Retinal pigment epithelial cell (primary cell): ENCODE data around the gene L2HGDH.
"Not testable (repeated sequence)": the region's sequence is repeated elsewhere in the genome, so short reads cannot be mapped to it uniquely, and the experiment has no call there.

Source experiments
- DNase-seq: peaks from one replicate; pipeline ENCODE4 v3.0.0-alpha.2; 2010; ENCODE audit warnings: low read depth
- H3K4me3 ChIP-seq: 2 replicates; pipeline ENCODE4 v1.5.1; 2011; ENCODE audit warnings: mild to moderate bottlenecking, low read length, control low read depth, moderate library complexity
- TF ChIP-seq, protein P1 (sequence below): conservative IDR thresholded peaks from 2 replicates; pipeline ENCODE4 v1.5.1; 2011; ENCODE audit warnings: low read depth, low read length, control low read depth, inconsistent platforms

The L2HGDH gene

GRCh38 chr14:50333014-50333509 lies 21.0 kb upstream of the L2HGDH start:
- no peak overlapping the region for H3K4me3 ChIP-seq
- TF ChIP-seq, protein P1, sequence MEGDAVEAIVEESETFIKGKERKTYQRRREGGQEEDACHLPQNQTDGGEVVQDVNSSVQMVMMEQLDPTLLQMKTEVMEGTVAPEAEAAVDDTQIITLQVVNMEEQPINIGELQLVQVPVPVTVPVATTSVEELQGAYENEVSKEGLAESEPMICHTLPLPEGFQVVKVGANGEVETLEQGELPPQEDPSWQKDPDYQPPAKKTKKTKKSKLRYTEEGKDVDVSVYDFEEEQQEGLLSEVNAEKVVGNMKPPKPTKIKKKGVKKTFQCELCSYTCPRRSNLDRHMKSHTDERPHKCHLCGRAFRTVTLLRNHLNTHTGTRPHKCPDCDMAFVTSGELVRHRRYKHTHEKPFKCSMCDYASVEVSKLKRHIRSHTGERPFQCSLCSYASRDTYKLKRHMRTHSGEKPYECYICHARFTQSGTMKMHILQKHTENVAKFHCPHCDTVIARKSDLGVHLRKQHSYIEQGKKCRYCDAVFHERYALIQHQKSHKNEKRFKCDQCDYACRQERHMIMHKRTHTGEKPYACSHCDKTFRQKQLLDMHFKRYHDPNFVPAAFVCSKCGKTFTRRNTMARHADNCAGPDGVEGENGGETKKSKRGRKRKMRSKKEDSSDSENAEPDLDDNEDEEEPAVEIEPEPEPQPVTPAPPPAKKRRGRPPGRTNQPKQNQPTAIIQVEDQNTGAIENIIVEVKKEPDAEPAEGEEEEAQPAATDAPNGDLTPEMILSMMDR: no peak
- DNase-seq: no peak

DNA sequence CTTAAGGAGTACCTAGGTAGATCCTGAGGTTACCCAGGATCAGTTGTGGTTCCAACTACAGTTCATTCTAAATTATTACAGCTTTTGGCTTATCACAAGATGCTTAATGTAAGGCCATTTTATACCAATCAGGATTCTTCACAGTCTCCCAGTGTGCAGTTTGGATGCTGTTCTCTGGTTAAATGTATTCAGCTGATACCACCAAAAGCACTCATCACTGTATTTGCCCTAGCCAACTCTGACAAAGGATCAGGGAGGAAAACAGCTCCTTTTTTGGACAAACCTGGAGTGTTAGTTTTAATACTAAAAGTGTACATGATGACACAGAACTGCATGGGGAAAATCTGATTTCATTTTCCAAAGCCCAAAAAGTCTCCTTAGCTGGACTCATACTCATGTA lies 19.6 kb upstream of the L2HGDH start:
- TF ChIP-seq, protein P1: no peak
- no peak overlapping the region for H3K4me3 ChIP-seq
- DNase-seq: no peak

DNA sequence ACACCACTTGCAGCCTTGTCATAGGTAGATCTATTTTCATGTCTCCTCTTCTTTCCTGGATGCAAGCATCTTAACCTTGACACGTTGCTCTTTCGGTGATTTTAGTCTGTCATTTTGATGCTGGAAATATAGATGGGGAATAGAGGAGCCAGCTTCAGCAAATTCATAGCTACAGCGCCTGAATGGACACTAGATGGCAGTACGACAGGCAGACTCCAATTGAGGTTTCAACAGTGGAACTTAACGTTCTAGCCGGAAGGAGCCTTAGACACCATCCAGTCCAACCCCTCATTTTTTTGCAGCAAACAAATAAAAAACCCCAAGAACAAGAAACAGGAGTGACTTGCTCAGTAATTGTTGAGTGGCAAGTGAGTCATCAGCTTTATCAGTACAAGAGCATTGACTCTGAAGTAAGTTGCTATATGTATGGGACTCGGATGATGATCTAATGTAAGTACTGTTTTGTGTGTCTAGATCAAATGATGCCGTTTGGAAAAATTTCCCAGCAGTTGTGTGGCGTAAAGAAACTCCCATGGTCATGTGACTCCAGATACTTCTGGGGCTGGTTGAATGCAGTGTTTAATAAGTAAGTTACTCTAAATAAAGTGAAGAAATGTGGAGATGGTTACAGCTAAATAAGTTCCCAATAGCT lies 9.1 kb upstream of the L2HGDH start:
- DNase-seq: peak; percentile 89

GRCh38 chr14:50320283-50320682 lies 8.3 kb upstream of the L2HGDH start:
- TF ChIP-seq, protein P1: no peak
- DNase-seq: no peak
- no peak overlapping the region for H3K4me3 ChIP-seq

More for the DNA sequence above, 9.1 kb upstream of the L2HGDH start:
- peak overlapping the region; percentile 29 for H3K4me3 ChIP-seq
- TF ChIP-seq, protein P1: peak; percentile 96

GRCh38 chr14:50319721-50320120 lies 7.7 kb upstream of the L2HGDH start:
- DNase-seq: no peak
- H3K4me3 ChIP-seq: no peak overlapping the region
- TF ChIP-seq, protein P1: no peak

DNA sequence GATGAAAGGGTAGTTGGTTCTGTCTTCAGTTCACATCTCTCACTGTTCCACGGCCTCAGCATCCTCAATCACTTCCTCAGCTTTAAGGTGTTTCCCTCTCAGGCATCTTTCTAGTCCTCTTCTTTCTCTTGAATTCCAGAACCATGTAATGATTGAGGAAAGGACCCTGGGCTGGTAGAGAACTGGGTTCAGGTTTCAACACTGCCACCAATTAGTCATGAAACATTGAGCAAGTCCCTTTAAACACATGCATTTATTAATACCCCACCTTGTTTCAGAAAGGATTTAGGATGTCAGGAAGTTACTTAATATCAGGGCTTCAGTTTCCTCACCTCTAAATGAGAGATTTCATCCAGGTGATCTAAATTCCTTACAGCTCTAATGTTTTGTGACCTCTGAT lies 7.3 kb upstream of the L2HGDH start:
- H3K4me3 ChIP-seq: no peak overlapping the region
- DNase-seq: no peak
- TF ChIP-seq, protein P1: no peak

DNA sequence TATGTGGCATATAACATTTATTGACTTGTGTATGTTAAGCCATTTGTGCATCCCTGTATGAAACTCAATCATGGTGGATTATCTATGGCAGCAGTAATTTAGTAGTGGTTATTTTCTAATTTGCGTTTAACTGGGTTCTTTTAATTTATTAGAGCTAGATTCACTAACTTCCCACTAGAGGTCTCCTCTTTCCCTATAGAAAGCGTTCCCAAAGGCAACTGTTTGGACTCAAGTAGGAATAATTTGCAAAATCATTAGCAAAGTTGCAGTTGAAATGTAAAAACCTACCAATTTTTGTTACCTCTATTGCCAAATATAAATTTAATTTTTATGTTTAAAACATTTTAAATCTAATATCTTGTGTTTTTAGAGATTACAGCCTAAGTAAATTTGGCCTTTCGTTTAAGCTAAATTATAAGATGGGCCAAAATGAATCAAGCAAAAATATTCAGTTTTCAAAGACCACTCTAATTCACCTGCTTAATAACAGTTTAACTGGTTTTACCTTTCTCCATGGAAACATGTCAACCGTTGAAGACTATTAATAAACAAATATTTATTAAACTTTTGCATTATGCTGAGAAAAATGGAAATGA lies 6.1 kb upstream of the L2HGDH start:
- TF ChIP-seq, protein P1: peak; percentile 79
- H3K4me3 ChIP-seq: no peak overlapping the region
- DNase-seq: no peak

DNA sequence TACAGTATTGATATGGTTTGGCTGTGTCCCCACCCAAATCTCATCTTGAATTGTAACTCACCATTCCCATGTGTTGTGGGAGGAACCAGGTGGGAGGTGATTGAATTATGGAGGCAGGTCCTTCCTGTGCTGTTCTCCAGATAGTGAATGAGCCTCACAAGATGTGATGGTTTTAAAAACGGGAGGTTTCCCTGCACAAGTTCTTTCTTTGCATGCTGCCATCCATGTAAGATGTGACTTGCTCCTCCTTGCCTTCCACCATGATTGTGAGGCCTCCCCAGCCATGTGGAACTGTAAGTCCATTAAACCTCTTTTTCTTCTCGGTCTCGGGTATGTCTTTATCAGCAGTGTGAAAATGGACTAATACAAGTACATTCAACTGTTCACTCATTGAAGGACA lies 2.1 kb upstream of the L2HGDH start:
- not testable (repeated sequence) for H3K4me3 ChIP-seq, DNase-seq
